Endometrial microvascular endothelial cells (primary cell): Measurements from ENCODE around the gene SNTB2. TPM values are rescaled to one million over a fixed set of nuclear protein-coding genes. Genes with fewer than 3 reads are reported as not detected.

ENCODE experiments used
- in situ Hi-C: cut with HindIII; loops from 2 replicates; pipeline ENCODE4 v1.10.0; 2017; ENCODE audit warnings: low sequenced_read_pairs, low pct_unique_long_range_greater_than_20kb; ENCODE audit errors: inconsistent ontology term
- total RNA-seq: library from RNA; depleted of rRNA; stranded (reverse); fragments of >200 nt; gene quantifications from one replicate; pipeline ENCODE4 v1.2.3, GENCODE V29; 2015; ENCODE audit errors: inconsistent ontology term

The SNTB2 gene
- total RNA-seq, 1 donor from 2014 or later: 45.9 TPM

DNA sequence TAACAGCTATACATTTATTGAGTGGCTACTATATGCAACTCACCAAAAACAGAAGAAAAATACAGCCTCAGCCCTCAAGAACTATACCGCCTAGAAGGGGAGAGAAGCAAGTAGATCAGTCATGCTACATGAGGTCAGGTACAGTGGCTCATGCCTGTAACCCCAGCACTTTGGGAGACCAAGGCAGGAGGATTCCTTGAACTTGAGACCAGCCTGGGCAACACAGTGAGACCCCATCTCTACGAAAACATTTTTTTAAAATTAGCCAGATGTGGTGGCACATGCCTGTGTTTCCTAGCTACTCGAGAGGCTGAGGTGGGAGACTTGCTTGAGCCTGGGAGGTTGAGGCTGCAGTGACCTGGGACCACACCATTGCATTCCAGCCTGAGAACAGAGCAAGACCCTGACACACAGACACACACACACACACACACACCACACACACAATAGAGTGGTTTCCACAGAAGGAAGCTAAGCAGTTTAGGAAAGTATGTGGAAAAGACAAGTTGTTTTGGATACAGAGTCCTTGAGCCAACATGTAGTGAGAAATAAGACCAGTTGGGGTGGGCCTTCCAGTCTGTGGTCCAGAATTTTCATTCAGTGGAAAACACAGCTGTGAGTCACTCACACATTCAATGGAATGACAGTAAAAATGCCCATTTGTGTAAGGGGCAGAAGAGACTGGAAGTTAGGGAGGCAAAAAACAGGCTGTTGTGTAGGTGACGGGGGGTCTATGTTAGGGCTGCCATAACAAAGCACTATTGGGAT is 10.7 kb upstream of the SNTB2 start:
- in situ Hi-C loops: no loop called here

- in situ Hi-C loops: no loop called here
Measured at GRCh38 chr16:69179328-69180010, 7.5 kb upstream of the SNTB2 start.

DNA sequence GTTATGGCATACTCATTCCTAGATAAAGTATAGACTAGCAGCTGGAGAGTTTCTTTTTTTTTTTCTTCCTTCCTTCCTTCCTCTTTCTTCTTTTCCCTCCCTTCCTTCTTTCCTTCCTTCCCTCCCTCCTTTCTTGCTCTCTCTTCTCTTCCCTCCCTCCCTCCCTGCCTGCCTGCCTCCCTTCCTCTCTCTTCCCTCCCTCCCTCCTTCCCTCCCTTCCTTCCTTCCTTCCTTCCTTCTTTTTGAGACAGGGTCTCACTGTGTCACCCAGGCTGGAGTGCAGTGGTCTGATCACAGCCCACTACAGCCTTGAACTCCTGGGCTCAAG is 7.0 kb upstream of the SNTB2 start:
- in situ Hi-C loops: no loop called here

DNA sequence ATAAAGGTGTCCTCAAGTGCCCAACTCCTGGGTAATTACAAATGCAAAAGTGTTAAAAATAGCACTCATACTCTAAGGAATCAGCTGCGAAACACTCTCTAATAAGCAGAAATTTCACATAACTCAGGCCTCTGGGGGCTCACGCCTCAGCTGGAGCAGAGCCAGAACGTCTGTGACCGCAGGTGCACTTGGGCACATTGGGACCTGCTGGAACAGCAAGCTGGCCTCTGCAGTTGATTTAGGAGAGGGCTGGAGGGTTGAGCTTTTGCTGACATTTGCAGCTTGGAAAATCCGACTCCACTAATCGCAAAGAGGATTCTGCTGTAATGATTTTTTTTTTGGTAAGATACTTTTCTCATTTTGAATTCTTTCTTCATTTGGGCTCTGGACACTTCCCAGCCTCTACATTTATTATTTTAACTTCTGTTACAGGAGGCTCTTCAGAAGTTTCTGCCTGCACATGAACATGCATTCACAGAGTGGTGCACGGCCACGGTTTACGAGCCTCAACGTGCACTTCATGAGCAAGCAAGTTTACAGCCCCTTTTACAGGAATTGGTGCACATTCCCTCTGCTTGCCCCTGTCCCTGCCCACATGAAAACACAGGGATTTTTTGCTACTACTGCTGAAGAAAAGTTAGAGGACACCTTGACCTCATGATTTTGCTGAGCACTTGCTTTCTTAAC is 4.1 kb upstream of the SNTB2 start:
- in situ Hi-C loops: no loop called here

GRCh38 chr16:69187446-69188235 is 677 bp downstream of the SNTB2 start:
- in situ Hi-C loops: no loop called here

DNA sequence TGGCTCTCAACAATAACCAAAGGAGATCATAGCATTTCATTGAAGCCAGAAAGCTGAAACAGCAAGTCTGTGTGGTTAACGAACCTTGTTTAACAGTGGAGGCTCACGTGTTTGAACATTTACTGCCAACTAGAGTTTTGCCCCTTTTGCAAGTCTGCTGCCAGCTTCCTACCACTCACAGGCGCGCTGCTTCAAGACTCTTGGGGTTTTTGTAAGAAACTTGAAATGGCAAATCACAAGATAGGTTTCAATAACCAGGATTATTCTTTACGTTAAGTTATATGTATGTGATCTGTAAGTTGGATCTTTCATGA is 1.2 kb downstream of the SNTB2 start:
- in situ Hi-C loops: no loop called here

- in situ Hi-C loops: no loop called here
Measured at GRCh38 chr16:69188716-69189115, 1.8 kb downstream of the SNTB2 start.

DNA sequence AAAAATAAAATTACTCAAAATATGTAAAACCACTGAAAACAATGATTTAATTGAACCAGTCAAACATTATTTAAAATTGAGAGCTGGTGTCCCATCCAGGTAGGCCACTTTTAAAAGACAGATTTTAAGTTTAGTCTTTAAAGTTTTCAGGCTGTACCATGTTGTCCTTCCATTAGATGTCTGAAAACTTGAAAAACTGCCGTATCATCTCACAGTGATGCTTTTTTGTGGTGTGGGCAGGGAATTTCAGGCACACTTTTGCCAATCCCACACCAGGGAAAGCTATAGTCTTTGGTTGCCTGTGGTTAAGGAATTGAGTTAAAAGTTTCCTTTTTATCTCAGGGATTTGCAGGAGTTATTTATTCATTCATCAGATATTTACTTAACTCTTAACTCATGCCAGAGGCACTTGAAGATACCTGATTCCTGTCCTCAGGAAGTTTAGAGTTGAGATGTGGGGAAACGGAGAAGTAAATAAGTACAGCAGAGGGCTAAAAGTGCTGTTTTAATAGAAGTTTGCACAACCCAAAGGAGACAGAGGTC is 3.2 kb downstream of the SNTB2 start:
- in situ Hi-C loops: no loop called here

GRCh38 chr16:69190598-69190997 is 3.6 kb downstream of the SNTB2 start:
- in situ Hi-C loops: no loop called here

DNA sequence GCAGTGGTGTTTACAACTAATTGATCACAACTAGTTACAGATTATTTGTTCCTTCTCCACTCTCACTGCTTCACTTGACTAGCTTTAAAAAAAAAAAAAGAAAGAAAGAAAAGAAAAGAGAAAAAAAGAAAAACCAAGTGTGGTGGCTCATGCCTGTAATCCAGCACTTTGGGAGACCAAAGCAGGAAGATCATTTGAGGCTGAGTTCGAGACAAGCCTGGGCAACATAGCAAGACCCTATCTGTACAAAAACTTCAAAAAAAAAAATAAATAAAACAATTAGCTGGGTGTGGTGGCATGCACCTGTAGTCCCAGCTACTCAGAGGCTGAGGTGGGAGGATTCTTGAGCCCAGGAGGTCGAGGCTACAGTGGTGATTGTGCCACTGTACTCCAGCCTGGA is 4.2 kb downstream of the SNTB2 start:
- in situ Hi-C loops: no loop called here

- in situ Hi-C loops: no loop called here
Measured at GRCh38 chr16:69193855-69194254, 6.9 kb downstream of the SNTB2 start.

- in situ Hi-C loops: no loop called here
Measured at GRCh38 chr16:69194488-69194887, 7.5 kb downstream of the SNTB2 start.

DNA sequence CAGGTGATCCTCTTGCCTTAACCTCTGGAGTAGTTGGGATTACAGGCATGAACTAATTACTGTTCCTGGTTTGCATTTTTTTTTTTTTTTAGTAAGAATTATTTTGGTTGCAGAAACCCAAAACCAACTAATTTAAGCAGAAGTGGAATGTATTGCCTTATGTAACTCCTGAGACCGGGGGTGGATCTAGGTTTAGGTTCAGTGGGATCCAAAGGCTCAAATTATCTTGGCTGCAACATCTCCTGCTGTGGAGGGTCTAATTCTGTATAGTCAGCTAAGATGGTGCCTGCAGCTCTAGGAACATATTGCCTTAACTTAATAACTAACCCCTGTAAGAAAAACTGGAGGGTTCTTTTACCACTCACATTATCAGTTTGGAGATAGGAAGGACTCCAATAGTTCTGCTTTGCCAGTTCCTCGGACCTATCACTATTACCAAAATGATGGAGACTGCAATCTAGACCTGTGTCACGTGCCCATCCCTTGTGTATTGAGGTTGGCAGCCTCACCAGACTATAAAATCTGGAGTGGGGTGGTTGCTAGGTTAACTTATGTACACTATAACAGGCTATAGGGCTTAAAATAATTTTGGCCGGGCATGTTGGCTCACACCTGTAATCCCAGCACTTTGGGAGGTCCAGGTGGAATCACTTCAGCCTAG is 8.5 kb downstream of the SNTB2 start:
- in situ Hi-C loops: no loop called here

DNA sequence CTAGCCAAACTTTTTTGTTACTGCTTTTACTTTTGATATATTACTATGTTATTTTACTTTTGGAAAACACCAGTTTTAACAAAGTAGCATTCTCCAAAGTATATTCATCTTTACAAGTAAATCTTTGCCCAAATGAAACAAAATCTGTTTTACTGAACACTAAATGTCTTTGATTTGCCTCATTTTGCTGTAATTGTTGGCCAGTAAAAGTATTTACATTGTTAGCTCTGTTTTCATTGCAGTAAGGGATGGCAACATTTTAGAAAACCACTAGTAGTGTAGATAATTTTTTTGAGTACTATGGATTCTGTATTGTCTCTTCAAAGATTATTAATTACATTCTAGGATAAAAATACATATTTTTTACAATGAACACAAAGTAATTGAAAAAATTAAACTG is 10.6 kb downstream of the SNTB2 start:
- in situ Hi-C loops: no loop called here

DNA sequence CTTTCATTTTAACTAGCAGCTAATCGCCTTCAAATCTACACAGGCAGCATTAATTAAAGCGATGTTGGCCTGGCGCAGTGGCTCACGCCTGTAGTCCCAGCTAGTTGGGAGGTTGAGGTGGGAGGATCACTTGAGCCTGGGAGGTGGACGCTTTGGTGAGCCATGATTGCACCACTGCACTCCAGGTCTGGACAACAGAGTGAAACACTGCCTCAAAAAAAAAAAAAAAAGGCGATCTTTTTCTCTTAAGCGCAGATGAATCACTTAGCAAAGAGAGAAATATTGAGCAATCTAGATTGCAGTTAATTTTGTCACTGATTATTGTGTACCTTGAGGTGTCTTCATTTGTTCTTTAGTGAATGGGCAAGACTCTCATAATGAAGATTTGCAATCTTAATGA is 12.4 kb downstream of the SNTB2 start:
- in situ Hi-C loops: no loop called here

DNA sequence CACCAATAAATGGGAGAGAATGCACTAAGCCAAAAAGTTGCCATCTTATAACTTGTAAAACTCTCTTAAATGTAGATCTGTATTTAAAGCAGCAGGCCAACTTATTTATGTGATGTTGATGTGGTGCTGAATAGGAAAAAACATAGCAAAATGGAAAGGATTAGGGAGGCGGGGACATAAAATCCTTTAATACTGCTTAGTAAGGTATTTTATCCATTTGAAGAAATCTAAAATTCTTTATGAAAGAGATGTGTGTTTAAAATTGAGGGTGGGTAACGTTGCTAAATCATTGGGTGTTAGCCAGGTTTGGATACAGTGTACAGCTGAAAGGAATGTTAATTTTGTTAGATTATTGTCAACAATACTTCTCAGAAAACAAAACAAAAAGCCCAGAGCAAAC is 14.3 kb downstream of the SNTB2 start:
- in situ Hi-C loops: no loop called here

DNA sequence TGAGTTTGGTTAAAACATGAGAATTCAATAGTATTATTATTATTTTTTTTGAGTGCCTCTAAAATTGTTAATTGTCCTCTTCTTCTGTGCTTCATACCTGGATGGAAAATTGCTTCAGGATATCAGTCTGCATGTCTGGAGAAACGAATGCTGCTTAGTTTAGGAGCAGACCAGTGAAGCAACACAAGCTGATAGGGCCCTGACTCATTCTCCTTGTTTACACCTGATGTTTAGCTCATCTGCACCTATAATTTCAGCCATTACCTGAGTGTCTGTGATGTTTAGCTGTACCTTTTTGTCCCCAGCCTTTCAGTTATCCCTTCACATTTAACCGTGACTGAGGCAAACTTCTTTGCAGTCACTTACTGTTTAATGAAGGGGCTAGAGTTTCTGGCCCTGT is 14.8 kb downstream of the SNTB2 start:
- in situ Hi-C loops: no loop called here

DNA sequence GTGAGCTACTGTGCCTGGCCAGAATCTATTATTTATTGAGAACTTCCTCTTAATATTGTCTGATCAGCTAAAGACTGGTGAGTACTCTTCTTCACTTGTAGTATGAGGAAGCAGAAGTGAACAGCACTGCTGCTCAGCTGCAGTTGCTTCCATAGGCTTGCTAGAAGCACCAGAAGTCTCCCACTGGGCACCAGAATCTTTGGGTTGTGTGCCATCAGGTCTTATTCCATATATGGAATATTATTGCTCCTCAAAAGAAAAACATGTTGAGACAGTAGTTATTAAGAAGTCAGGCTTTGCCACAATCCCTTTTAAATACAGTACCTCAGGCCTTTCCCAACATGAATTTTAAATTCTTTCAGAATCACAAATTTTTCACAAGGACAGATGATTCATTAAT is 17.2 kb downstream of the SNTB2 start:
- in situ Hi-C loops: no loop called here

- in situ Hi-C loops: no loop called here
Measured at GRCh38 chr16:69209735-69210134, 22.8 kb downstream of the SNTB2 start.
